ENCODE results near the gene DAPL1. TPM values are rescaled to one million over a fixed set of nuclear protein-coding genes. Genes with fewer than 3 reads are reported as not detected.

Gene DAPL1
- total RNA-seq, 1 experiment from 2014 or later, result not detected

DNA sequence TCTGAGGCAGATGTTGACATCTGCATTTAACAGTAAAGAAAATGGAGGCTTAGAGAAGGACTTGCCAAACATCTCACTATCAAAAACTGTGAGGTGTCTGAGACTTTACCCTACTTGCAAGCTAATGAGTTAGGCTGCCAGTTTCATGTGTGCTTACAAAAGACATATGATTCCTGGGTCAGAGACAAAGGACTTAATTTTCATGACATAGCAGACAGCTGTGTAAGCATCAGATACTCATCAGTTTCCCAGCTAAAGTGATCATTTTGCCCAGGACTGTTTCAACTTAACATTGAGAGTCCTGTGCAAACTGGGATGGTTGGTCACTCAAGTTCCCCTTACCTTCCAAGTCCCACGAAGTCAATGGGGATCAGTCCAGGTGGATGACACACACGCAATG is 18.9 kb upstream of the DAPL1 start:
- CTCF ChIA-PET, result no interaction called here
- DNase-seq, result no peak
- no peak for TF ChIP-seq EZH2 (IDR thresholded peaks at IDR 0.05; ENCODE audit: low read depth)
- TF ChIP-seq, protein P1, sequence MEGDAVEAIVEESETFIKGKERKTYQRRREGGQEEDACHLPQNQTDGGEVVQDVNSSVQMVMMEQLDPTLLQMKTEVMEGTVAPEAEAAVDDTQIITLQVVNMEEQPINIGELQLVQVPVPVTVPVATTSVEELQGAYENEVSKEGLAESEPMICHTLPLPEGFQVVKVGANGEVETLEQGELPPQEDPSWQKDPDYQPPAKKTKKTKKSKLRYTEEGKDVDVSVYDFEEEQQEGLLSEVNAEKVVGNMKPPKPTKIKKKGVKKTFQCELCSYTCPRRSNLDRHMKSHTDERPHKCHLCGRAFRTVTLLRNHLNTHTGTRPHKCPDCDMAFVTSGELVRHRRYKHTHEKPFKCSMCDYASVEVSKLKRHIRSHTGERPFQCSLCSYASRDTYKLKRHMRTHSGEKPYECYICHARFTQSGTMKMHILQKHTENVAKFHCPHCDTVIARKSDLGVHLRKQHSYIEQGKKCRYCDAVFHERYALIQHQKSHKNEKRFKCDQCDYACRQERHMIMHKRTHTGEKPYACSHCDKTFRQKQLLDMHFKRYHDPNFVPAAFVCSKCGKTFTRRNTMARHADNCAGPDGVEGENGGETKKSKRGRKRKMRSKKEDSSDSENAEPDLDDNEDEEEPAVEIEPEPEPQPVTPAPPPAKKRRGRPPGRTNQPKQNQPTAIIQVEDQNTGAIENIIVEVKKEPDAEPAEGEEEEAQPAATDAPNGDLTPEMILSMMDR (conservative IDR thresholded peaks at IDR 0.05), result no peak
- H3K4me2 ChIP-seq, result no peak overlapping the region
- no peaks in the 10 kb centered on the region for H4K20me1 ChIP-seq (ENCODE audit: insufficient read depth)
- no peak overlapping the region for H2AFZ ChIP-seq
- POLR2A ChIA-PET (ENCODE audit: unreplicated experiment), result no interaction called here
- intact Hi-C loops (cut with micrococcal nuclease; ENCODE audit: unreplicated experiment), result no loop called here
- no peak overlapping the region for H3K27ac ChIP-seq
- H3K27me3 ChIP-seq (ENCODE audit: insufficient read depth, low read depth), result no peaks in the 10 kb centered on the region
- H3F3A ChIP-seq (ENCODE audit: insufficient read depth, low read depth), result no peaks in the 10 kb centered on the region
- no peaks in the 10 kb centered on the region; the same call in 1 of the 2 replicates for H3K4me1 ChIP-seq (replicated peaks; ENCODE audit: insufficient read depth)
- no peaks in the 10 kb centered on the region for H3K36me3 ChIP-seq (ENCODE audit: low read depth)
- no peaks in the 10 kb centered on the region for H3K9me2 ChIP-seq (ENCODE audit: insufficient read depth)
- H3K9me3 ChIP-seq (ENCODE audit: insufficient read depth, low read depth), result no peaks in the 10 kb centered on the region
- BruUV-seq (replicated peaks), result no TSS peak
- no peak overlapping the region for H3K4me3 ChIP-seq
- no peaks in the 10 kb centered on the region for H3K79me2 ChIP-seq (ENCODE audit: low read depth)

DNA sequence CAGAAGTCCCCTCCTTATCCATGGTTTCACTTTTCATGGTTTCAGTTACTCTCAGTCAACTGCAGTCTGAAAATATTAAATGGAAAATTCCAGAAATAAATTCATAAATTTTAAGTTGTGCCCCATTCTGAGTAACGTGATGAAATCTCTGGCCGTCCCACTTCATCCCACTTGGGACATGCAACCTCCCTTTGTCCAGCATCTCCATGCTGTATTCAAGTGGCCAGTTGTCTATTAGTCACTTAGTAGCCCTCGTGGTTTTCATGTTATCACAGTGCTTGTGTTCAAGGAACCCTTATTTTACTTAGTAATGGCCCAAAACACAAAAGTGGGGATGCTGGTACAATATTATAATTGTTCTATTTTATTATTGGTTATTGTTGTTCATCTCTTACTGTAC is 18.0 kb upstream of the DAPL1 start:
- POLR2A ChIA-PET (ENCODE audit: unreplicated experiment), result no interaction called here
- no peaks in the 10 kb centered on the region for H3K36me3 ChIP-seq (ENCODE audit: low read depth)
- CTCF ChIA-PET, result no interaction called here

DNA sequence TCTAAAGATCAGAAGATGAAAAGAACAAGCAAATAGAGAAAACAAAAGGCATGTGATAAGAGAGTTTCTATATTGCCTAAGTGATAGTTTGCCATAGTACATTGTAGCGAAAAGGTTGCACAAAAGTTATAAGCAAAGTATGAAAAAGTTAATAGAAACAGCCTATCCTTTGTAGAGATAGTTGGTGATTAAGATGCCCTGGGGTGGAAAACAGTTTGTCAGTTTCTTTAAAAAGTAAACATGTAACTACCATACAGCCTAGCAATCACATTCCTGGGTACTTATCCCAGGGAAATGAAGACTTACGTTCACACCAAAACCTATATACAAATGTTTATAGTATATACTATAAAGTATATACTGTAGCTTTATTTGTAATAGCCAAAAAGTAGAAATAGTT is 16.9 kb upstream of the DAPL1 start:
- CTCF ChIA-PET, result no interaction called here
- no peak for DNase-seq
- H3K27me3 ChIP-seq (ENCODE audit: insufficient read depth, low read depth), result no peaks in the 10 kb centered on the region
- H3K4me2 ChIP-seq, result no peak overlapping the region
- no peak overlapping the region for H2AFZ ChIP-seq
- no peaks in the 10 kb centered on the region for H3K36me3 ChIP-seq (ENCODE audit: low read depth)
- H3K27ac ChIP-seq, result no peak overlapping the region
- no TSS peak for BruUV-seq (replicated peaks)
- no peaks in the 10 kb centered on the region for H4K20me1 ChIP-seq (ENCODE audit: insufficient read depth)
- POLR2A ChIA-PET (ENCODE audit: unreplicated experiment), result no interaction called here
- no peak overlapping the region for H3K4me3 ChIP-seq
- no peaks in the 10 kb centered on the region for H3K9me3 ChIP-seq (ENCODE audit: insufficient read depth, low read depth)
- H3K4me1 ChIP-seq (replicated peaks; ENCODE audit: insufficient read depth), result no peaks in the 10 kb centered on the region; the same call in 1 of the 2 replicates
- no peaks in the 10 kb centered on the region for H3F3A ChIP-seq (ENCODE audit: insufficient read depth, low read depth)
- H3K79me2 ChIP-seq (ENCODE audit: low read depth), result no peaks in the 10 kb centered on the region
- no peak for TF ChIP-seq EZH2 (IDR thresholded peaks at IDR 0.05; ENCODE audit: low read depth)
- TF ChIP-seq, protein P1 (conservative IDR thresholded peaks at IDR 0.05), result no peak
- no peaks in the 10 kb centered on the region for H3K9me2 ChIP-seq (ENCODE audit: insufficient read depth)
- intact Hi-C loops (cut with micrococcal nuclease; ENCODE audit: unreplicated experiment), result no loop called here

More for the DNA sequence above, 18.0 kb upstream of the DAPL1 start:
- Histone ChIP-seq H3K27me3 (ENCODE audit: insufficient read depth, low read depth) (no peaks in the 10 kb centered on the region), H3K9me3 (ENCODE audit: insufficient read depth, low read depth) (no peaks in the 10 kb centered on the region), H2AFZ (no peak overlapping the region), H3K9me2 (ENCODE audit: insufficient read depth) (no peaks in the 10 kb centered on the region), H3K4me2 (no peak overlapping the region), H3F3A (ENCODE audit: insufficient read depth, low read depth) (no peaks in the 10 kb centered on the region), H3K4me3 (no peak overlapping the region), H3K27ac (no peak overlapping the region), H4K20me1 (ENCODE audit: insufficient read depth) (no peaks in the 10 kb centered on the region), H3K79me2 (ENCODE audit: low read depth) (no peaks in the 10 kb centered on the region), H3K4me1 (replicated peaks; ENCODE audit: insufficient read depth) (no peaks in the 10 kb centered on the region; the same call in 1 of the 2 replicates)
- DNase-seq, result no peak
- intact Hi-C loops (cut with micrococcal nuclease; ENCODE audit: unreplicated experiment), result no loop called here
- no peak for TF ChIP-seq EZH2 (IDR thresholded peaks at IDR 0.05; ENCODE audit: low read depth)
- TF ChIP-seq, protein P1 (conservative IDR thresholded peaks at IDR 0.05), result no peak
- BruUV-seq (replicated peaks), result no TSS peak
